PC-3 (cell line): ENCODE results near the gene TRPT1. TPM values are rescaled to one million over a fixed set of nuclear protein-coding genes. Genes with fewer than 3 reads are reported as not detected.

Source experiments
- ATAC-seq: fragments of 200-7000 bp; cut with Tn5 transposase; 2 replicates; pipeline ENCODE4 v1.9.1; 2020; ENCODE audit warnings: mild to moderate bottlenecking, moderate library complexity
- BruUV-seq: library from RNA; stranded (reverse); fragments of 400-500 nt; replicated peaks from 2 replicates; lab custom pipeline; 2021; lab: Mats Ljungman, UMichigan
- CTCF ChIA-PET: fragments of 300-600 bp; sonication (Branson Sonifier 250); formaldehyde crosslinking; loops from one replicate; lab custom pipeline; 2022; ENCODE audit warnings: antibody characterized with exemption; lab: Charles Lee
- POLR2A ChIA-PET: fragments of 300-600 bp; sonication (Branson Sonifier 250); formaldehyde crosslinking; loops from one replicate; lab custom pipeline; 2022; ENCODE audit warnings: antibody characterized with exemption; ENCODE audit not compliant: unreplicated experiment; lab: Charles Lee
- DNase-seq: peaks from one replicate; pipeline ENCODE4 v3.0.0-alpha.2; 2015
- H2AFZ ChIP-seq: fragments of 300-600 bp; sonication (generic); 2 replicates; pipeline ENCODE4 v1.6.0; 2016; ENCODE audit warnings: antibody characterized with exemption, low read length
- H3F3A ChIP-seq: fragments of 300-600 bp; sonication (generic); one replicate; pipeline ENCODE4 v1.6.0; 2017; ENCODE audit warnings: antibody characterized with exemption, low read length, control low read depth, mild to moderate bottlenecking; ENCODE audit not compliant: unreplicated experiment
- H3K27ac ChIP-seq: fragments of 300-600 bp; sonication (generic); 2 replicates; pipeline ENCODE4 v1.5.1; 2016; ENCODE audit warnings: mild to moderate bottlenecking, low read length
- H3K27me3 ChIP-seq: fragments of 300-600 bp; sonication (generic); 2 replicates; pipeline ENCODE4 v1.6.1; 2016; ENCODE audit warnings: low read length, mixed read lengths
- H3K36me3 ChIP-seq: fragments of 300-600 bp; sonication (generic); 2 replicates; pipeline ENCODE4 v1.6.1; 2016; ENCODE audit warnings: low read depth, mixed run types, low read length, mixed read lengths
- H3K4me1 ChIP-seq: fragments of 300-600 bp; sonication (generic); 2 replicates; pipeline ENCODE4 v1.5.1; 2016; ENCODE audit warnings: low read length; ENCODE audit not compliant: insufficient read depth
- H3K4me2 ChIP-seq: fragments of 300-600 bp; sonication (generic); 2 replicates; pipeline ENCODE4 v1.6.0; 2016; ENCODE audit warnings: low read length
- H3K4me3 ChIP-seq: fragments of 300-600 bp; sonication (generic); 2 replicates; pipeline ENCODE4 v1.5.1; 2016; ENCODE audit warnings: mild to moderate bottlenecking, low read length, mixed read lengths
- H3K79me2 ChIP-seq: fragments of 300-600 bp; sonication (generic); 2 replicates; pipeline ENCODE4 v1.6.1; 2017; ENCODE audit warnings: low read length, mixed read lengths
- H3K9ac ChIP-seq: fragments of 300-600 bp; sonication (generic); 2 replicates; pipeline ENCODE4 v1.6.0; 2016; ENCODE audit warnings: mild to moderate bottlenecking, low read length
- H3K9me2 ChIP-seq: fragments of 300-600 bp; sonication (generic); replicated peaks from 2 replicates; pipeline ENCODE4 v1.6.1; 2016; ENCODE audit warnings: mixed run types, low read length, mixed read lengths
- H3K9me3 ChIP-seq: fragments of 300-600 bp; sonication (generic); 2 replicates; pipeline ENCODE4 v1.6.1; 2016; ENCODE audit warnings: low read length, mixed read lengths
- H4K20me1 ChIP-seq: fragments of 300-600 bp; sonication (generic); 2 replicates; pipeline ENCODE4 v1.6.1; 2016; ENCODE audit warnings: low read length, mixed read lengths
- CTCF ChIP-seq: fragments of 300-600 bp; sonication (generic); conservative IDR thresholded peaks from 2 replicates; pipeline ENCODE4 v1.5.1; 2017; ENCODE audit warnings: antibody characterized with exemption, low read depth, mild to moderate bottlenecking, low read length
- EZH2 ChIP-seq: fragments of 300-600 bp; sonication (generic); IDR thresholded peaks from one replicate; pipeline ENCODE4 v1.6.1; 2017; ENCODE audit warnings: antibody characterized with exemption, mild to moderate bottlenecking, low read length; ENCODE audit not compliant: unreplicated experiment
- EZH2phosphoT487 ChIP-seq: fragments of 300-600 bp; sonication (generic); IDR thresholded peaks from 2 replicates; pipeline ENCODE4 v1.6.1; 2018; ENCODE audit warnings: mild to moderate bottlenecking, antibody characterized with exemption, low read length, borderline replicate concordance
- intact Hi-C: fragments of 100-400 bp; cut with micrococcal nuclease; formaldehyde crosslinking; loops from 2 replicates; pipeline ENCODE4 v1.9.0; 2023
- total RNA-seq: library from RNA; depleted of rRNA; stranded (reverse); fragments of >200 nt; gene quantifications from 2 replicates; pipeline ENCODE4 v1.2.3, GENCODE V29; 2014

Gene TRPT1
- total RNA-seq, 1 experiment from 2014 or later, result 57.7 TPM

- POLR2A ChIA-PET, result interaction anchor here (0.6 to 1.0 kb wide), 6 partner anchors 26 to 506 kb away, joined by 3 to 9 read pairs (median 4); partner anchors contain the start of gene PRDX5
- peak overlapping the region; percentile 87 for H3K4me3 ChIP-seq
- H3F3A ChIP-seq, result peaks cover 16% of the 10 kb centered on the region
- CTCF ChIA-PET, result interaction anchor here (0.6 to 1.1 kb wide), 5 partner anchors 11 to 573 kb away, joined by 3 to 7 read pairs (median 4); partner anchors contain the start of gene CATSPERZ
- no peaks in the 10 kb centered on the region for H3K27me3 ChIP-seq
- H3K9me2 ChIP-seq, result no peaks in the 10 kb centered on the region
- peak overlapping the region; percentile 94 for H3K4me2 ChIP-seq
- H3K9me3 ChIP-seq, result no peaks in the 10 kb centered on the region
- peaks cover 8% of the 10 kb centered on the region; the same call in 1 of the 2 replicates for H4K20me1 ChIP-seq
- BruUV-seq, result no TSS peak
- H3K36me3 ChIP-seq, result peaks cover 14% of the 10 kb centered on the region; the same call in 1 of the 2 replicates
- peak overlapping the region; percentile 88 for H3K9ac ChIP-seq
- peak overlapping the region; percentile 79 for H2AFZ ChIP-seq
- DNase-seq, result peak; percentile 100
- no peak for TF ChIP-seq EZH2
- no peak for TF ChIP-seq CTCF
- TF ChIP-seq EZH2phosphoT487, result no peak
- peaks cover 46% of the 10 kb centered on the region for H3K79me2 ChIP-seq
- H3K4me1 ChIP-seq, result peaks cover 66% of the 10 kb centered on the region
- intact Hi-C loops, result loop anchor here (2.0 kb wide), 1 partner anchor 64 kb away; the partner anchor contains the start of gene ESRRA
- ATAC-seq, result peak; percentile 61
- H3K27ac ChIP-seq, result peak overlapping the region; percentile 98
Measured at GRCh38 chr11:64241241-64241490, 15.2 kb upstream of the TRPT1 start.

- intact Hi-C loops, result loop anchor here (2.0 kb wide), 1 partner anchor 64 kb away; the partner anchor contains the start of gene ESRRA
- peaks cover 16% of the 10 kb centered on the region for H3F3A ChIP-seq
- H3K9ac ChIP-seq, result peak within 1 kb of the TSS; percentile 89
- H3K4me2 ChIP-seq, result peak within 1 kb of the TSS; percentile 94
- ChIA-PET CTCF (interaction anchor here (0.7 to 1.1 kb wide), 4 partner anchors 12 to 60 kb away, joined by 3 to 5 read pairs (median 4); partner anchors contain the start of gene CATSPERZ), POLR2A (interaction anchor here (0.6 to 1.0 kb wide), 5 partner anchors 10 to 505 kb away, joined by 3 to 9 read pairs (median 4); partner anchors contain the start of gene PRDX5)
- peak within 1 kb of the TSS; percentile 87 for H3K4me3 ChIP-seq
- BruUV-seq, result TSS peak; percentile 57
- peak within 1 kb of the TSS; percentile 79 for H2AFZ ChIP-seq
- H3K27me3 ChIP-seq, result no peaks in the 10 kb centered on the region
- H3K9me2 ChIP-seq, result no peaks in the 10 kb centered on the region
- no peaks in the 10 kb centered on the region for H3K9me3 ChIP-seq
- TF ChIP-seq EZH2phosphoT487 (no peak; the same call in 1 of the 2 replicates), CTCF (no peak), EZH2 (no peak)
- peak; percentile 23 for ATAC-seq
- peaks cover 71% of the 10 kb centered on the region for H3K4me1 ChIP-seq
- H3K36me3 ChIP-seq, result peaks cover 14% of the 10 kb centered on the region; the same call in 1 of the 2 replicates
- peak; percentile 99 for DNase-seq
- peaks cover 43% of the 10 kb centered on the region for H3K79me2 ChIP-seq
- H3K27ac ChIP-seq, result peak within 1 kb of the TSS; percentile 98
- peaks cover 8% of the 10 kb centered on the region; the same call in 1 of the 2 replicates for H4K20me1 ChIP-seq
Measured at GRCh38 chr11:64240435-64241240, 14.7 kb upstream of the TRPT1 start, which contains the start of gene FKBP2. FKBP2 (plus strand) TSS chr11:64241095; CDS start chr11:64242388, 1,293 bp downstream.
